Colon (tissue), 2 donors: ENCODE data around the gene FAM120B.
"Not testable (repeated sequence)": the region's sequence is repeated elsewhere in the genome, so short reads cannot be mapped to it uniquely, and the experiment has no call there.

Source experiments
- FAIRE-seq: peaks from 2 replicates; lab custom pipeline; 2012; peaks lifted over from hg19 to GRCh38; lab: Jason Lieb, UNC
- donor health status: control.
- donor health status: control.

FAM120B gene

GRCh38 chr6:170297576-170298330 is 8.8 kb upstream of the FAM120B start:
- FAIRE-seq, result no peak

DNA sequence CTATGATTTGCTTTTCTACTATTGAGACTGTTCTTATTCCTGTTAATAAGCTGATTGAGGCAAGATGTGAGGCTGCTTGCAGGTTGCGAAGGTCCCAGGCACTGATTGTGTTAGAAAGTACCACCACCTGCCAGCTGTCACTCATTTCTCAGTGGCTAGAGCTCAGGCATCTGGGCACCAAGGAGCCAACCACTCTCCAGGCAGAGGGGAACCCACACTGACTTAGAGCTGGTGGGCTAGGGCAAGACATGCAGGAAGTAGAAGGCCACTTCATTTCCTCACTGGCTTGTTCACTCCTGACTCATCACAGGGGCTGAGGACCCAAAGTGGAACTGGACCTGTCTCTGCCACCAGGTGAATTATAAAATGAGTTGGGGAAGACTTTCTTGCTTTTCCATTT is 7.9 kb upstream of the FAM120B start:
- no peak for FAIRE-seq

- FAIRE-seq, result no peak
These were observed 5.4 kb upstream of the FAM120B start for GRCh38 chr6:170301184-170301583.

- FAIRE-seq, result no peak
These were observed 694 bp upstream of the FAM120B start for GRCh38 chr6:170305805-170306323.

- no peak for FAIRE-seq
These were observed 555 bp downstream of the FAM120B start for GRCh38 chr6:170307080-170307545.

DNA sequence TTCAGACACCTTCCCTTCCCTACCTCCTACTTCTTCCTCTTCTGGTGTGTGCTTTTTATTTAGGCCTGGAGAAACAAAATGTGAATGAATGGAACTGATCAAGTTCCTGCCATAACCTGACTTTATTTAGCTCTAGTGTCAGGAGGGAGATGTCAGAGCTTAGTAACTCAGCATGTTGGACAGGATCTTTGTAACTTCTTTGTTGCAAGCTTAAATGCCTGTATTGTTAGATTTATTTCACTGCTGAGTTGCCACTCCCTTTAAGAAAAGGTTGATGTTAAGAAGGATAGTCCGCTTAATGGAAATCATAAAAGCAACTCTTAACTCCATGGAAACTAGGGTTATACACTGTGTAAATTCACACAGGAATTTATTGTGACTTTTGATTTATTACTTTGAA is 2.2 kb downstream of the FAM120B start:
- peak; percentile 33 for FAIRE-seq

GRCh38 chr6:170311696-170312095 is 5.1 kb downstream of the FAM120B start:
- no peak for FAIRE-seq

GRCh38 chr6:170312876-170313275 is 6.3 kb downstream of the FAM120B start:
- no peak for FAIRE-seq

- FAIRE-seq, result no peak
These were observed 7.2 kb downstream of the FAM120B start for GRCh38 chr6:170313716-170314295.

DNA sequence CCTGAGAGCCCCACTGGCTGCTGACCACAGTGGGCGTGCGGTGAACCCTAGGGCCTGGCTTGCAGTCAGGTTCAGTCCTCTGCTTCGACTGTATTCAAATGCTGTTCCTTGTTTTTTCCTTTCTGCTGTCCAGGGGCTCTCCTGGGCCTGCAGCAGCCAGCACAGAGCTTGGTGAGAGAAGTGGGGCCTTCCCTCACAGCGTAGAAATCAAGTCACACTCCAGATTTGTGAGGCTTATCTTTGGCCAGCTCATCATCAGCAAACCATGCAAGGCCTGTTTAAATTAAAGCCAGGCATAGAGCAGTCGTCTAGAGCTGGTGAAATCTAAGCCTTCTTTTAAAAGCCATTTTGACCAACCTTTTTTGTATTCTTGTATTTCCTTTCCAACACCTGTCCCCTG is 8.4 kb downstream of the FAM120B start:
- FAIRE-seq, result no peak

- no peak for FAIRE-seq
These were observed 9.5 kb downstream of the FAM120B start for GRCh38 chr6:170316071-170316470.

DNA sequence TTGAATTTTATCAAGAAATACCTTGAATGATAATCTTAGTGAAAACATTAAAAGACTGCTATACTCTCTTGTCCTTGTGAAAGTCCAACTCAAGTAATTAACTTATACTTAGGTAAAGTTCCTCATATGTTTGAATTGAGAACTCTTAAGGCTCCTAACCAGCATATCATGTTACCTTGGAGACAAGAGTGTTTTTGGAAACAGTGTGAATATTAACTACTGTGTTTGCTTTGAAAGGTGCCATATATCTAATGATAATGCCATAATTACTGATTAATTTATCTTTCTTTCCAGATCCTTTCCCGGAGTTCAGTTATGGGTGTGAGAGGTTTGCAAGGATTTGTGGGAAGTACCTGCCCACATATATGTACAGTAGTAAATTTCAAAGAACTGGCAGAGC is 10.5 kb downstream of the FAM120B start:
- no peak for FAIRE-seq

- FAIRE-seq, result no peak
These were observed 11.2 kb downstream of the FAM120B start for GRCh38 chr6:170317718-170318117.

DNA sequence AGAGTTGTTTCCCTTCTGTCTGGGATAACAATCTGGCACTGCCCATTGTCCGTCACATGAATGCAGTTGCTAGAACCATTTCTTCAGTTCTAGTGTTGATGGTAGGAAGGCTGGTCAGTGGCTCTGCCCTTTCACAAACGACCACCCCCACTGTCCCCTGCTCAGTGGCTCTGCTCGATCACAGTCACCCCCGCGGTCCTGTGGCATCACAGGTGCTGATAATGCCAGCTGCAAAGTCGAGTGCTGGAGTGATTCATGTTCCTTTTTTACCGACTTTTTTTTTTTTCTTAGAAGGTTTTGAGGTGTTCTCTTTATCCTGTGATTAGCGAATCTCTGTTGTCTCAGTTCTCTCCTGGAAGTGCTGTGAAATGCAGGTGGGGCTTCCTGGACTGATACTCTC is 22.8 kb downstream of the FAM120B start:
- FAIRE-seq, result no peak

GRCh38 chr6:170335199-170335598 is 28.6 kb downstream of the FAM120B start:
- FAIRE-seq, result not testable (repeated sequence)

GRCh38 chr6:170344631-170345576 is 38.3 kb downstream of the FAM120B start:
- no peak for FAIRE-seq

- no peak for FAIRE-seq
These were observed 39.1 kb downstream of the FAM120B start for GRCh38 chr6:170345662-170346061.

DNA sequence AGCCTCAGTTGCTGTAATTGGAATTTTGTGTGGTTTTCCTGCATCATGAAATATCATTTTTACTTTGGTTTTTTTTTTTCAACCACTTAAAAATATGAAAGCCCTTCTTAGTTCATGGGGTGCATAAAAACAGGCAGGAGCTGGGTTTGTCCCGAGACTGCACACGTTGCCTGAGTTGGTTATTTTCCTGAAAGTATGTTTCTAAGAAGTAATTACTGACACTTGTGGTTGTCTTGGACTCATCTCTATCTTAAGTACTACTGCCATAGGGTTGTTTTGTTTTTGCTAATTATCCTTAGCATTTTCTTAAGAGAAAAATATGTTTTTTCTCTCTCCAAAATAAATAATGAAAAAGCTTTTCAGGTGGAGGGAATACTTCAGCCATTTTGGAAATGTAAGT is 40.1 kb downstream of the FAM120B start:
- FAIRE-seq, result no peak

GRCh38 chr6:170347091-170347490 is 40.5 kb downstream of the FAM120B start:
- FAIRE-seq, result no peak

DNA sequence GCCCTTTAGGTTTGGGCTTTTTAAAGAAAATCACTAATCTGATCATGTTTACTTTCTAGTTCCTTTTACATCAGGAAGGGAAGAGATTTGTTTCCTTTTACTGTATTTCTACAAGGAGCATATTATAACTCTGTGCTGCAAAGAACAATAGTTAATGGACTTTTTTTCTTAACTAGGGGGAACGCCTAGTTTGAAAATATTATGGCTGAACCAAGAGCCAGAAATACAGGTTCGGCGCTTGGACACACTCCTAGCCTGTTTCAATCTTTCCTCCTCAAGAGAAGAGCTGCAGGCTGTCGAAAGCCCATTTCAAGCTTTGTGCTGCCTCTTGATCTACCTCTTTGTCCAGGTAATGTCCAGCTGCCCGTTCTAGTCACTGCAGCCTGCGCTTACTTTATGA is 41.4 kb downstream of the FAM120B start:
- no peak for FAIRE-seq

DNA sequence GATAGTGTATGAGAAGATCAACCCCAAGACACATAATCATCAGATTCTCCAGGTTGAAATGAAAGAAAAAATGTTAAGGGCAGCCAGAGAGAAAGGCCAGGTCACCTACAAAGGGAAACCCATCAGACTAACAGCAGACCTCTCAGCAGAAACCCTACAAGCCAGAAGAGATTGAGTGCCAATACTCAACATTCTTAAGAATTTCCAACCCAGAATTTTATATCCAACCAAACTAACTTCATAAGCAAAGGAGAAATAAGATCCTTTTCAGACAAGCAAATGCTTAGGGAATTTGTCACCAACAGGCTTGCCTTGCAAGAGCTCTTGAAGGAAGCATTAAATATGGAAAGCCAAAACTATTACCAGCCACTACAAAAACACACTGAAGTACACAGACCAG is 44.9 kb downstream of the FAM120B start:
- FAIRE-seq, result not testable (repeated sequence)

GRCh38 chr6:170355190-170355589 is 48.6 kb downstream of the FAM120B start:
- FAIRE-seq, result not testable (repeated sequence)

DNA sequence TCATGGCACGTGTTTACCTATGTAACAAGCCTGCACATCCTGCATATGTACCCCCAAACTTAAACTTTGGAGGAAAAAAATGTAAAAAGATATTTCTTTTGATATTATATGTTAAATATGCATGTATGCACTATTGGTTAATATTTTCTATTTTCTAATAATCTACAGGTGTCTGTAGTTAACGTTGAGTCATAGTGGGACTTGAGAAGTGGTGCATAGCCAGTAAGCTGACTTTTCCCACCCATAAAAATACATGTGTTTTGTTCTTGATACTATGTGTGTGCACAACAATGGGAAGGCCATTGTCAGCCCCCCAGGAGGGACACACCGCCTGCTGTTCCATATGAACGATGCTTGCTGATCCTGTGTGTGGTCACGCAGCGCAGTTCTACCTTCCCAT is 49.1 kb downstream of the FAM120B start:
- FAIRE-seq, result no peak
